Retinal pigment epithelial cell (primary cell): Measurements from ENCODE around the gene TMEM141.

Experiments used
- DNase-seq: peaks from one replicate; pipeline ENCODE4 v3.0.0-alpha.2; 2010; ENCODE audit warnings: low read depth
- H3K4me3 ChIP-seq: 2 replicates; pipeline ENCODE4 v1.5.1; 2011; ENCODE audit warnings: mild to moderate bottlenecking, low read length, control low read depth, moderate library complexity
- TF ChIP-seq, protein P1 (sequence below): conservative IDR thresholded peaks from 2 replicates; pipeline ENCODE4 v1.5.1; 2011; ENCODE audit warnings: low read depth, low read length, control low read depth, inconsistent platforms

Gene TMEM141

DNA sequence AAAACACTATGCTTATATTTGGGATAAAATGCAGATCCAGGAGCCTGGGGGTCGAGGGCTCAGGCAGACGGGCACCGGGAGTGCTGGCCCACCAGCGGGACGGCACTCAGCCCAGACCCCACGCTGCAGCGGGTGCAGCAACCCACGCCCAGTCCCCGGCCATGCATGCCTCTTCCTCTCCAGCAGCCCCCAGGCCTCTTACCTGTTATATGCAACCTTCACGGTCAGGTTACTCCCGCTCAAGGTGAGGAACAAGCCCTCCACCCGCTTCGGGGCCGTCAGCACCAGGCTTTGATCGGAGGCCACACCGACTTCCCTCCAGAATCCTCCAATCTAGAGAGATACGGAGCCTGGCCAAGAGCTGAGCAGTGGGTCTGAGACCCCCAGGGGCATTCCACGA is 34.3 kb upstream of the TMEM141 start:
- no peak for DNase-seq
- H3K4me3 ChIP-seq: no peak overlapping the region
- TF ChIP-seq, protein P1, sequence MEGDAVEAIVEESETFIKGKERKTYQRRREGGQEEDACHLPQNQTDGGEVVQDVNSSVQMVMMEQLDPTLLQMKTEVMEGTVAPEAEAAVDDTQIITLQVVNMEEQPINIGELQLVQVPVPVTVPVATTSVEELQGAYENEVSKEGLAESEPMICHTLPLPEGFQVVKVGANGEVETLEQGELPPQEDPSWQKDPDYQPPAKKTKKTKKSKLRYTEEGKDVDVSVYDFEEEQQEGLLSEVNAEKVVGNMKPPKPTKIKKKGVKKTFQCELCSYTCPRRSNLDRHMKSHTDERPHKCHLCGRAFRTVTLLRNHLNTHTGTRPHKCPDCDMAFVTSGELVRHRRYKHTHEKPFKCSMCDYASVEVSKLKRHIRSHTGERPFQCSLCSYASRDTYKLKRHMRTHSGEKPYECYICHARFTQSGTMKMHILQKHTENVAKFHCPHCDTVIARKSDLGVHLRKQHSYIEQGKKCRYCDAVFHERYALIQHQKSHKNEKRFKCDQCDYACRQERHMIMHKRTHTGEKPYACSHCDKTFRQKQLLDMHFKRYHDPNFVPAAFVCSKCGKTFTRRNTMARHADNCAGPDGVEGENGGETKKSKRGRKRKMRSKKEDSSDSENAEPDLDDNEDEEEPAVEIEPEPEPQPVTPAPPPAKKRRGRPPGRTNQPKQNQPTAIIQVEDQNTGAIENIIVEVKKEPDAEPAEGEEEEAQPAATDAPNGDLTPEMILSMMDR: no peak

DNA sequence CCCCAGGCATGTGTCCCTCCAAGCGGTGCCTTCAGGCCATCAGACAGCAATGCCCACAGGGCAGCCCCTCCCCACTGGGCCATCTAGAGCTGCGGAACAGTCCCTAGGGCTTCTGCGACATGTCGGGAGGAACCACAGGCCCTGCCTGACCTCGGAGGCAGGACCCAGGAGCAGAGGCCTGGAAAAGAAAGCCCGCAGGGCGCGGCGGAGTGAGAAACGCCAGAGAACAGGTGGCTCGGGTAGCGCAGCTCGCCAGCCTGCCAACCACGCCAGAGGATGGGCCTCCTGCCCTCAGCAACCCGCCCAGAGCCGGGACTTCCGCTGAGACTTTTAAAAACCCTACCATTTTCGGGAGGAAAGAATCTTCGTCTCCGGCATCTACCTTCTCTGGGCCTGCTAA is 33.8 kb upstream of the TMEM141 start:
- DNase-seq: no peak
- TF ChIP-seq, protein P1: no peak
- H3K4me3 ChIP-seq: no peak overlapping the region

DNA sequence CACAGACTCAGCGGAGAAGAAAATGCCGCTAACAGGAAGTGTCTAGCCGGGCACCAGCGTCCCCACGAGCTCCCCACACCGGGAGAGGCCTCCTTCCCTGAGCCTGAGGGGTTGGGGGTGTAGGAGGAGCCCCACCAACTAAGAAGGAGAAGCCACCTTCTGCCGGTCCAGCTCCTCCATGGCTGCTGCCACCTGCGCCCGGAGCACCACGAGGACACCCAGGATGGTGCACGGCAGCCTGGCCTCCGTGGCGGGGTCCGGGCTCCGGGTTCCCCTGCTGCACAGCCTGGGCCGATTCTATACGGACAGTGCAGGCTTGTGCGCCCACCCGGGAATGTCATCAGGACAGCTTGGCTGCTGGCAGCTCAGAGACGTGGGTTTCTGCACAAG is 33.4 kb upstream of the TMEM141 start:
- DNase-seq: no peak
- TF ChIP-seq, protein P1: no peak
- H3K4me3 ChIP-seq: no peak overlapping the region

DNA sequence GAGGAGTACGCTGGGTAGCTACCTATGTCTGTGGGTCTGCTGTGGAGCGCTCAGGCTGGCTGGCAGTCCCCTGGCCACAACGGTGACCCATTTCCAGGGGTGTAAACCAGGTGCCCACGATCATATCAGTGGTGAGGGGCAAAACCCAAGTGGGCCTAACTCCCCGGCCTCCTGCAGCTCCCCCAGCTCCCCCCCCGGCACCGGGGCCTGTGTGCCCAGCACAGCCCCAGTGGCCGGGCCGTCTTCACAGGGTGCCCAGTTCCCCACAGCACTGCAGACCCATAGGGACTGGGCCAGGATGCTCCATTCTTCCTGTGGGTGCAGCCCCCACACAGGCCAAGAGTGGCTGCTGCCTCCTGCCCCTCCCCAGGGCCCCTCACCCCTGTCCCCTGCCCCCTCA is 32.1 kb upstream of the TMEM141 start:
- TF ChIP-seq, protein P1: no peak
- no peak for DNase-seq

DNA sequence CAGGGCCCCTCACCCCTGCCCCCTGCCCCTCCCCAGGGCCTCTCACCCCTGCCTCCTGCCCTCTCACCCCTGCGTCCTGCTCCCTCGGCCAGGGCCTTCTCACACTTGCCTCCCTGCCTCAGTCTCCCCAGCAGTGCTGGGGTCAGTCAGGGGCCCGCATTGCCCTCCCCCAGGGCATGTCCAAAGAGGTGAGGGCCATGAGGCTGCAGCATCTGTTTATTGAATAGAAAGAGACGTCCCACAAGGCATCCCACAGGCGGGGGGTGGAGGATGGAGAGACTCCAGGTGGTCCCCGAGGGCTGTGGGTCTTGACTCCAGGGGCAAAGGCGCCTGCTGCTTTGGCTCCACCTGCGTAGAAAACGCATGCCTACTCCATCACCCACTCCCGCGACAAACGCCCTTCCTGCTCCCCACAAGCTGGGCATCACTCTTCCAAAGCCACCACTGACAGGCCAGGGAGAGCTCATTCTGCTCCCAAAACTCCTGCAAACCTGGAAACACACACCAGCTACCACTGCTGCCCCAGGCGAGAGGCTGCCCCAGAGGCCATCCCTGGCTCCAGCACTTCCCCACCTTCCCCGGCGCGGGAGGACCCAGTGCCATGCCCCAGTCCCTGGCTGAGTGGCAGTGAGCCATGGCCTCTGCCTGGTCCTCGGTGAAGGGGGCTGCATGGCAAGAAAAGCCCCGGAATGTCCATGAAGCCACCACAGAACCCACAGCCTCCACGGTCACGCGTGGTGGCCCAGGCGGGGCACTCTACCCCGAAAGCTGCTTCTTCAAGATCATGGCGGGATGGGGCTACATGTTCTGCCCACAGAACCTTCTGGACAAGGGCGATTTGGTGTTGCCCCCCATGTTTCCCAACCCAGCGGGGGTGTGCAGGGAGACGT is 31.5 kb upstream of the TMEM141 start:
- TF ChIP-seq, protein P1: no peak
- no peak for DNase-seq

More for the DNA sequence above, 32.1 kb upstream of the TMEM141 start:
- no peak overlapping the region for H3K4me3 ChIP-seq

DNA sequence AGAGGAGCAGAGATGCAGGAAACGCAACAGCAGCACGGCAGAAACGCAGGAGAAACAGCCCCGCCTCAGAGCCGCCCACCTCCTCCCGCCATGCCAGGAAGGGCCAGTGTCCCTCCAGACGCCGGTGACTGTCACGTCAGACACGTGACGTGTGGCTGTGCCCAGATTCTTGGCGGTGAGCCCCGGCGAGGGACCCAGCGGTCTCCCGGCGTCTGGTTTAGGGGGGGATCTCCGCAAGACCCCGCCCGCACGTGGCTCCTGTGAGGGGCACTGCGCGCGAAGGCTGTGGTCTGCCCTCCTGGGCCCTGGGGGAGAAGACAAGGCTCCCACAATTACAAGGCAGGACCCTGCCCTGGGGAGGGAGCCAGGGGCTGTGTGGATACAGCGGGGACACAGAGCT is 30.7 kb upstream of the TMEM141 start:
- no peak overlapping the region for H3K4me3 ChIP-seq
- no peak for DNase-seq

More for the DNA sequence above, 31.5 kb upstream of the TMEM141 start:
- H3K4me3 ChIP-seq: no peak overlapping the region

More for the DNA sequence above, 30.7 kb upstream of the TMEM141 start:
- TF ChIP-seq, protein P1: no peak
